ENCODE measurements around the gene SERPINB1. TPM values are rescaled to one million over a fixed set of nuclear protein-coding genes. Genes with fewer than 3 reads are reported as not detected.

The SERPINB1 gene
- total RNA-seq, 1 donor from 2014 or later: 9.4 TPM

GRCh38 chr6:2829253-2829652, 12.4 kb downstream of the SERPINB1 start:
- Histone ChIP-seq H3K4me3 (no peak overlapping the region), H3K36me3 (no peaks in the 10 kb centered on the region), H3K27me3 (no peaks in the 10 kb centered on the region), H3K27ac (no peak overlapping the region), H3K4me2 (no peak overlapping the region), H3F3A (ENCODE audit: low read depth) (no peaks in the 10 kb centered on the region), H3K4me1 (no peaks in the 10 kb centered on the region), H3K9ac (no peak overlapping the region), H3K79me2 (ENCODE audit: low read depth) (no peaks in the 10 kb centered on the region), H2AFZ (replicated peaks) (no peak overlapping the region), H4K20me1 (ENCODE audit: low read depth) (no peaks in the 10 kb centered on the region), H3K9me3 (ENCODE audit: low read depth) (no peaks in the 10 kb centered on the region)
- H3K36me3 Mint-ChIP-seq: peaks cover 2% of the 10 kb centered on the region
- no peaks in the 10 kb centered on the region for H3K9me3 Mint-ChIP-seq
- no peak overlapping the region for H3K4me3 Mint-ChIP-seq
- H3K4me1 Mint-ChIP-seq: no peaks in the 10 kb centered on the region
- TF ChIP-seq CTCF (IDR thresholded peaks at IDR 0.05): no peak
- TF ChIP-seq EZH2 (IDR thresholded peaks at IDR 0.05): no peak
- TF ChIP-seq EZH2phosphoT487 (IDR thresholded peaks at IDR 0.05): no peak
- H3K27ac Mint-ChIP-seq: no peak overlapping the region
- DNase-seq (ENCODE audit: low spot score): no peak
- H3K27me3 Mint-ChIP-seq (ENCODE audit: insufficient read depth, low read depth): peaks cover 3% of the 10 kb centered on the region

DNA sequence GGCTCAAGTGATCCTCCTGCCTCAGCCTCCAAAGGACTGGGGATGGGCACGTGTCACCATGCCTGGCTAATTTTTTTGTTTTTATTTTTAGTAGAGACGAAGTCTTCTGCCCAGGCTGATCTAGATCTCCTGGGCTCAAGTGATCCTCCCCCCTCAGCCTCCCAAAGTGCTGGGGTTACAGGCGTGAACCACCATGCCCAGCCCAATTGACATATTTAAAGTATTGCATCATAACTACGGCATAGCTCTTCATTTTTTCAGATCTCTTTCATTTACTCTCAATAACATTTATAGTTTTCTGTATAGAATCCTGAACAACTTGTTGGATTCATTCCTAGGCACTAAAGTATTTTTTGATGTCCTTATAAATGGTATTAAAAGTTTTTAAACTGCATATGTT, 13.0 kb downstream of the SERPINB1 start:
- Histone ChIP-seq H3K27ac (no peak overlapping the region), H3K27me3 (no peaks in the 10 kb centered on the region), H3K9me3 (ENCODE audit: low read depth) (no peaks in the 10 kb centered on the region), H2AFZ (replicated peaks) (no peak overlapping the region), H4K20me1 (ENCODE audit: low read depth) (no peaks in the 10 kb centered on the region), H3F3A (ENCODE audit: low read depth) (no peaks in the 10 kb centered on the region), H3K4me1 (no peaks in the 10 kb centered on the region), H3K79me2 (ENCODE audit: low read depth) (no peaks in the 10 kb centered on the region), H3K9ac (no peak overlapping the region), H3K4me2 (no peak overlapping the region), H3K36me3 (no peaks in the 10 kb centered on the region), H3K4me3 (no peak overlapping the region)
- peaks cover under 1% of the 10 kb centered on the region for H3K36me3 Mint-ChIP-seq
- H3K27ac Mint-ChIP-seq: no peak overlapping the region
- DNase-seq (ENCODE audit: low spot score): no peak
- H3K4me1 Mint-ChIP-seq: no peaks in the 10 kb centered on the region
- H3K27me3 Mint-ChIP-seq (ENCODE audit: insufficient read depth, low read depth): peaks cover 3% of the 10 kb centered on the region
- H3K4me3 Mint-ChIP-seq: no peak overlapping the region
- TF ChIP-seq EZH2phosphoT487 (IDR thresholded peaks at IDR 0.05) (no peak), EZH2 (IDR thresholded peaks at IDR 0.05) (no peak), CTCF (IDR thresholded peaks at IDR 0.05) (no peak)
- peaks cover 3% of the 10 kb centered on the region for H3K9me3 Mint-ChIP-seq

DNA sequence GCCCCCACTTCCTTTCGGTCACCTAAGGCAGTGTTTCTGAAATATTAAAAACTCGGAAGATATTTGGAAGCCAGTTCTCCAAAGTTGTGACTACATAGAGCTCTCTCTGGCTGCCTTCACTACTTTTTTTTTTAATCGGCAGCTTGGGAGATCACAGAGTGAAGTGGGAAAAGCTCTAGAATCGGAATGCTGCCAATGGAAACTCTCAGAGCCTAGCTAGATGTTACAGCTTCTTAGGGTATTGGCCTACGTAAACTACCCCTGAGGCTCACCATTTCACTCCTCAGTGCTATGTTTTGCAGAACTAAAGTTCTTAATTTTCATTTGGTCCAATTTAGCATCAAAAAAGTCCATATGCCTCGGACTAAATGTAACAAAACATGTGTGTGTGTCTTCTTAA, 14.5 kb downstream of the SERPINB1 start:
- no peaks in the 10 kb centered on the region for H3K79me2 ChIP-seq (ENCODE audit: low read depth)
- H3K27ac Mint-ChIP-seq: no peak overlapping the region
- peaks cover 3% of the 10 kb centered on the region for H3K27me3 Mint-ChIP-seq (ENCODE audit: insufficient read depth, low read depth)
- H3K27me3 ChIP-seq: no peaks in the 10 kb centered on the region
- no peaks in the 10 kb centered on the region for H4K20me1 ChIP-seq (ENCODE audit: low read depth)
- H3K4me3 Mint-ChIP-seq: no peak overlapping the region
- no peak overlapping the region for H3K27ac ChIP-seq
- no peak overlapping the region for H3K4me2 ChIP-seq
- no peaks in the 10 kb centered on the region for H3F3A ChIP-seq (ENCODE audit: low read depth)
- no peaks in the 10 kb centered on the region for H3K36me3 ChIP-seq
- TF ChIP-seq CTCF (IDR thresholded peaks at IDR 0.05) (no peak), EZH2 (IDR thresholded peaks at IDR 0.05) (no peak), EZH2phosphoT487 (IDR thresholded peaks at IDR 0.05) (no peak)
- H3K4me1 ChIP-seq: no peaks in the 10 kb centered on the region
- H3K36me3 Mint-ChIP-seq: no peaks in the 10 kb centered on the region
- H3K4me1 Mint-ChIP-seq: no peaks in the 10 kb centered on the region
- DNase-seq (ENCODE audit: low spot score): no peak
- peaks cover 4% of the 10 kb centered on the region for H3K9me3 Mint-ChIP-seq
- no peaks in the 10 kb centered on the region for H3K9me3 ChIP-seq (ENCODE audit: low read depth)
- H3K4me3 ChIP-seq: no peak overlapping the region
- no peak overlapping the region for H3K9ac ChIP-seq
- no peak overlapping the region for H2AFZ ChIP-seq (replicated peaks)

Data from neural progenitor cell (in vitro differentiated cells).